Stomach (tissue), 9 donors: ENCODE results near the gene AMOTL2. TPM values are rescaled to one million over a fixed set of nuclear protein-coding genes. Genes with fewer than 3 reads are reported as not detected.
A peak's percentile ranks its signal among the peaks of the same experiment; 100 is the strongest.

Source experiments
- DNase-seq, 2 donors: peaks; one replicate each; pipeline versions ENCODE4 v3.0.0 to v3.0.0-alpha.2; 2013 to 2019
- H3K27ac ChIP-seq, 5 donors: fragments of 200-600 bp in 4 of 5; sonication (generic) in 4 of 5; one replicate each; pipeline ENCODE4 v1.5.1; 2013 to 2019; ENCODE audit warnings: mild to moderate bottlenecking in 1 of 5, moderate library complexity in 1 of 5
- H3K27me3 ChIP-seq, 3 donors: fragments of 200-600 bp; sonication (generic); one replicate each; pipeline ENCODE4 v1.5.1; 2017 to 2019; ENCODE audit warnings: mixed run types in 1 of 3
- H3K36me3 ChIP-seq, 4 donors: fragments of 200-600 bp; sonication (generic); 1 replicate in 3 of 4; 2 replicates in 1 of 4; pipeline ENCODE4 v1.5.1; 2016 to 2019
- H3K4me1 ChIP-seq, 4 donors: fragments of 200-600 bp; sonication (generic); one replicate each; pipeline ENCODE4 v1.5.1; 2016 to 2019
- H3K4me3 ChIP-seq, 4 donors: fragments of 200-600 bp; sonication (generic) in 3 of 4; one replicate each; pipeline ENCODE4 v1.5.1; 2016 to 2019; ENCODE audit warnings: mild to moderate bottlenecking in 1 of 4
- H3K9me3 ChIP-seq, 4 donors: fragments of 200-600 bp; sonication (generic); one replicate each; pipeline ENCODE4 v1.5.1; 2016 to 2019
- CTCF ChIP-seq, 7 experiments: fragments of 450-650 bp in 4 of 7; fragments of 200-600 bp in 3 of 7; sonication (generic) in 3 of 7; IDR thresholded peaks; one replicate each; pipeline ENCODE4 v1.5.1; 2016 to 2019; ENCODE audit warnings: antibody characterized with exemption in 7 of 7, control low read depth in 2 of 7, mild to moderate bottlenecking in 1 of 7
- EP300 ChIP-seq: sonication (generic); formaldehyde crosslinking; IDR thresholded peaks from one replicate; pipeline ENCODE4 v1.6.1; 2017; ENCODE audit warnings: antibody characterized with exemption
- POLR2A ChIP-seq, 4 donors: fragments of 450-650 bp; IDR thresholded peaks; one replicate each; pipeline ENCODE4 v1.6.1; 2016; ENCODE audit warnings: antibody characterized with exemption in 4 of 4, control low read depth in 2 of 4, mild to moderate bottlenecking in 1 of 4, moderate library complexity in 1 of 4
- POLR2AphosphoS5 ChIP-seq, 3 donors: sonication (generic); formaldehyde crosslinking; IDR thresholded peaks; one replicate each; pipeline ENCODE4 v1.6.1; 2016; ENCODE audit warnings: antibody characterized with exemption in 3 of 3
- WGBS, 5 donors: extraction: QIAGEN DNeasy Blood & Tissue Kit in 3 of 5; methylation state at CpG; one replicate each; pipeline versions ENCODE4 v1.1.5 to v1.1.7; 2013 to 2018; 5-methylcytosine and 5-hydroxymethylcytosine counted together
- intact Hi-C: fragments of 100-400 bp; cut with DNase I; formaldehyde crosslinking; loops from one replicate; pipeline ENCODE4 v1.15.1; 2023; ENCODE audit warnings: low total_unique reads
- polyA plus RNA-seq, 3 donors: library from polyadenylated mRNA; stranded (reverse); fragments of 200-250 nt; gene quantifications; one replicate each; pipeline ENCODE4 v1.2.3, GENCODE V29; 2013
- total RNA-seq, 5 donors: library from RNA; depleted of rRNA; stranded (reverse); fragments of >200 nt; gene quantifications; one replicate each; pipeline versions ENCODE4 v1.1.0 to v1.2.3, GENCODE V29; 2014 to 2016
- donor health status: healthy with polysubstance abuse.
- donor health status: Bipolar disorder and iron deficiency.
- donor health status: healthy.

AMOTL2 gene
- total and polyA plus RNA-seq, 8 donors, result 10.6 to 782 (median 37.0) TPM

- Histone ChIP-seq H3K4me1 (peaks cover 24 to 47% (median 38%) of the 10 kb centered on the region in 4 donors), H3K27me3 (peaks cover 0 to 11% (median 5%) of the 10 kb centered on the region in 3 donors), H3K4me3 (no peak overlapping the region), H3K9me3 (no peaks in the 10 kb centered on the region), H3K27ac (no peak overlapping the region), H3K36me3 (no peaks in the 10 kb centered on the region)
- TF ChIP-seq POLR2AphosphoS5 (IDR thresholded peaks at IDR 0.05) (no peak), CTCF (IDR thresholded peaks at IDR 0.05) (no peak), EP300 (no peak), POLR2A (IDR thresholded peaks at IDR 0.05) (no peak)
- no peak for DNase-seq
- intact Hi-C loops, result loop anchor here (5.0 kb wide), 1 partner anchor 44 kb away; no protein-coding TSS in a partner anchor
- 90 to 95% (median 92%) methylated on average over 2 of the region's 2 CpGs for WGBS, 5 donors
Measured at GRCh38 chr3:134318166-134318565, 56.1 kb downstream of the AMOTL2 start.

DNA sequence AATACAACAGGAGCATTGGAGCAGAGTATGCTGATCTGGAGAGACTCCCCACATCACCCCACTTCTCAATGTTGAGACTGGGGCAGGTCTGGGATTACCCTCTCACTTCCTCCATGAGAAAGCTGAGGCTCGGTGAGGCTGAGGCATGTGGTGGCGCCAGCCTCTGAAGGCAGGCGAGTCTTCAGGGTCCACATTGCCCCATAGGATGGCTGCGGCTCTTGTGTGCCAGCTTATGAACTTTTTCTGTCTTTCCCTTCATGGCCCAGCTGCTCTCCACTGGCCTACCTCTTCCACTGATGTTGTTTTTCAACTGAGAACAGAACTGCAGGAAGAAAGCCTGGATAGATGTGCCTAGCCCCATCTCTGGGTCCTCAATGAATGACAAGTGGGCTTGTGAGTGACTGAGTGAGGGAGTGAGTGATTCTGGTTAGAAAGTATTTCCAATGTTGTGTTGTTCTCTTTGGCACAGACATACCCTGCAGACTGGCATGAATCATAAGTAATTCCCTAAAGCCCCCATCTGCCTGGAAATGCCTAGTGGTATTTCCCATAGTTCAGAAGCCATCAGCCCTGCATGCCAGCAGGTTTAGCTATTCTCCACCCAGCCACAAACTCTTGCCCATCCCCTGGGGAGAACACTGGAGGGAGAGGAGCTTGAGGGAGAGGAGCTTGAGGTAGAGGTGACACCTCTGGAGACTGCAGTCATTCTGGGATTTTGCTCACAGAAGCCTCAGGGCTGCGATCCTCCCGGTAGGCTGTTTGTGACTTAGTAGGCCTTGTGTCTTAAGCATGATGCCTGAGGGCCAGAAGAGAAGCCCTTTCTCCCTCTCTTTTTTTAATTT is 56.9 kb downstream of the AMOTL2 start:
- intact Hi-C loops, result loop anchor here (5.0 kb wide), 1 partner anchor 45 kb away; no protein-coding TSS in a partner anchor
- no peak for DNase-seq
- TF ChIP-seq POLR2AphosphoS5 (IDR thresholded peaks at IDR 0.05), result no peak
- no peak for TF ChIP-seq EP300
- no peak for TF ChIP-seq CTCF (IDR thresholded peaks at IDR 0.05)
- TF ChIP-seq POLR2A (IDR thresholded peaks at IDR 0.05), result no peak
- Histone ChIP-seq H3K27me3 (peaks cover 0 to 19% (median 5%) of the 10 kb centered on the region in 3 donors), H3K36me3 (no peaks in the 10 kb centered on the region), H3K9me3 (no peaks in the 10 kb centered on the region), H3K4me1 (peaks cover 32 to 54% (median 44%) of the 10 kb centered on the region in 4 donors), H3K4me3 (no peak overlapping the region), H3K27ac (no peak overlapping the region)
- 88 to 99% (median 96%) methylated on average over 6 of the region's 6 CpGs for WGBS, 5 donors

- Histone ChIP-seq H3K36me3 (no peaks in the 10 kb centered on the region), H3K4me3 (no peak overlapping the region), H3K4me1 (peaks cover 36 to 59% (median 49%) of the 10 kb centered on the region in 4 donors), H3K9me3 (no peaks in the 10 kb centered on the region), H3K27me3 (peaks cover 0 to 19% (median 5%) of the 10 kb centered on the region in 3 donors), H3K27ac (peak overlapping the region; percentile 34 to 93 (median 91))
- 51 to 79% (median 66%) methylated on average over 13 to 14 of the region's 14 CpGs for WGBS, 5 donors
- intact Hi-C loops, result loop anchor here (5.0 kb wide), 1 partner anchor 47 kb away; no protein-coding TSS in a partner anchor
- DNase-seq, result no peak
- TF ChIP-seq EP300 (no peak), CTCF (IDR thresholded peaks at IDR 0.05) (no peak)
Measured at GRCh38 chr3:134315286-134316106, 58.8 kb downstream of the AMOTL2 start.

GRCh38 chr3:134314588-134315285 is 59.5 kb downstream of the AMOTL2 start:
- DNase-seq, result no peak
- WGBS, 5 donors, result 64 to 82% (median 78%) methylated on average over 6 of the region's 6 CpGs
- intact Hi-C loops, result loop anchor here (5.0 kb wide), 2 partner anchors 48 to 63 kb away; no protein-coding TSS in a partner anchor
- H3K4me3 ChIP-seq, result no peak overlapping the region
- peak overlapping the region; percentile 3 to 93 (median 91) for H3K27ac ChIP-seq
- H3K4me1 ChIP-seq, result peaks cover 34 to 64% (median 54%) of the 10 kb centered on the region in 4 donors
- TF ChIP-seq CTCF (IDR thresholded peaks at IDR 0.05), result no peak
- TF ChIP-seq POLR2AphosphoS5 (IDR thresholded peaks at IDR 0.05), result no peak
- no peak for TF ChIP-seq EP300
- TF ChIP-seq POLR2A (IDR thresholded peaks at IDR 0.05), result no peak
- H3K9me3 ChIP-seq, result no peaks in the 10 kb centered on the region
- no peaks in the 10 kb centered on the region for H3K36me3 ChIP-seq
- peaks cover 0 to 19% (median 5%) of the 10 kb centered on the region in 3 donors for H3K27me3 ChIP-seq
